GM12878 (cell line): ENCODE data around the gene SELENOW. TPM values are rescaled to one million over a fixed set of nuclear protein-coding genes. Genes with fewer than 3 reads are reported as not detected.

Source experiments
- CBFB ChIP-seq: IDR thresholded peaks from 2 replicates; pipeline ENCODE4 v1.6.1; 2016; ENCODE audit warnings: antibody characterized with exemption, low read depth
- CHD1 ChIP-seq: IDR thresholded peaks from 2 replicates; pipeline ENCODE4 v1.6.1; 2012; ENCODE audit warnings: low read depth, low read length, improper control_type of control experiment
- IRF4 ChIP-seq: IDR thresholded peaks from 2 replicates; pipeline ENCODE4 v1.6.1; 2011; ENCODE audit warnings: low read depth, low read length
- IRF5 ChIP-seq: fragments of 450-650 bp; IDR thresholded peaks from 2 replicates; pipeline ENCODE4 v1.6.1; 2017; ENCODE audit warnings: borderline replicate concordance
- JUNB ChIP-seq: IDR thresholded peaks from 2 replicates; pipeline ENCODE4 v1.6.1; 2016; ENCODE audit warnings: antibody characterized with exemption, mild to moderate bottlenecking
- MYC ChIP-seq: IDR thresholded peaks from 2 replicates; pipeline ENCODE4 v1.6.1; 2011; ENCODE audit warnings: mild to moderate bottlenecking, low read length, moderate library complexity, inconsistent platforms; ENCODE audit not compliant: insufficient read depth, insufficient replicate concordance, insufficient read length, severe bottlenecking
- NFIC ChIP-seq: IDR thresholded peaks from 2 replicates; pipeline ENCODE4 v1.6.1; 2012; ENCODE audit warnings: low read depth, mild to moderate bottlenecking, inconsistent platforms, low read length, moderate library complexity
- PAX5 ChIP-seq: IDR thresholded peaks from 2 replicates; pipeline ENCODE4 v1.6.1; 2011; ENCODE audit warnings: low read depth, low read length, borderline replicate concordance
- POLR2A ChIP-seq: IDR thresholded peaks from 2 replicates; pipeline ENCODE4 v1.6.1; 2011; ENCODE audit warnings: low read depth, mild to moderate bottlenecking, low read length
- POLR2AphosphoS2 ChIP-seq: IDR thresholded peaks from 2 replicates; pipeline ENCODE4 v1.6.1; 2011; ENCODE audit warnings: low read depth, mild to moderate bottlenecking, low read length, improper control_type of control experiment, moderate library complexity
- RFX5 ChIP-seq: IDR thresholded peaks from 2 replicates; pipeline ENCODE4 v1.6.1; 2011; ENCODE audit warnings: low read depth, low read length, improper control_type of control experiment
- SREBF2 ChIP-seq: IDR thresholded peaks from 2 replicates; pipeline ENCODE4 v1.6.1; 2012; ENCODE audit warnings: mild to moderate bottlenecking, low read length
- TAF1 ChIP-seq: IDR thresholded peaks from 2 replicates; pipeline ENCODE4 v1.6.1; 2011; ENCODE audit warnings: mild to moderate bottlenecking, low read depth, low read length, borderline replicate concordance
- WRNIP1 ChIP-seq: IDR thresholded peaks from 2 replicates; pipeline ENCODE4 v1.6.1; 2011; ENCODE audit warnings: low read depth, low read length, improper control_type of control experiment, borderline replicate concordance
- ZBTB40 ChIP-seq: fragments of 450-650 bp; IDR thresholded peaks from 2 replicates; pipeline ENCODE4 v1.6.1; 2016; ENCODE audit warnings: mild to moderate bottlenecking, moderate library complexity, borderline replicate concordance
- ZNF687 ChIP-seq: fragments of 450-650 bp; IDR thresholded peaks from 2 replicates; pipeline ENCODE4 v1.6.1; 2017; ENCODE audit warnings: mild to moderate bottlenecking, moderate library complexity
- polyA plus RNA-seq, 11 experiments: library from polyadenylated mRNA; depleted of rRNA in 4 of 11; unstranded in 6 of 11; stranded (reverse) in 5 of 11; fragments of >200 nt; fragmentation: Nextera tagmentation in 4 of 11; fragmentation: Illumina TruSeq in 1 of 11; extraction: Ambion mirVana in 4 of 11; extraction: Trizol in 1 of 11; gene quantifications; 1 replicate in 1 of 11; 2 replicates in 10 of 11; pipeline versions ENCODE4 v1.2.1 to v1.2.3, GENCODE V29; 2011 to 2016; ENCODE audit warnings: inconsistent platforms in 2 of 11, missing spikeins in 2 of 11, low read depth in 1 of 11
- total RNA-seq, 4 experiments: library from RNA; depleted of rRNA in 3 of 4; stranded (reverse); fragments of >200 nt in 3 of 4; fragmentation: Illumina TruSeq in 1 of 4; extraction: Trizol in 1 of 4; gene quantifications; 2 replicates each; pipeline versions ENCODE4 v1.2.1 to v1.2.3, GENCODE V29; 2013 to 2021

Gene SELENOW
- total and polyA plus RNA-seq, 10 of the 15 experiments (the other 5 are each of a cell fraction or from before 2014, with no cell fraction given): 53.3 to 186 (median 101) TPM

GRCh38 chr19:47778049-47778953 is at the start of gene SELENOW (continued):
- TF ChIP-seq ZNF687: peak; percentile 67
- peak; percentile 98 for TF ChIP-seq PAX5
- peak; percentile 98 for TF ChIP-seq CHD1
- TF ChIP-seq TAF1: peak; percentile 91
- TF ChIP-seq SREBF2: no peak
- no peak for TF ChIP-seq JUNB
- peak; percentile 29; the same call in 1 of the 2 replicates for TF ChIP-seq RFX5
- TF ChIP-seq POLR2A: peak; percentile 99
- no peak for TF ChIP-seq MYC
- peak; percentile 33; the same call in 1 of the 2 replicates for TF ChIP-seq ZBTB40
- TF ChIP-seq NFIC: peak; percentile 17; the same call in 1 of the 2 replicates
- TF ChIP-seq POLR2AphosphoS2: peak; percentile 96
- peak; percentile 61 for TF ChIP-seq CBFB
- no peak for TF ChIP-seq IRF5
- no peak for TF ChIP-seq IRF4
- no peak for TF ChIP-seq WRNIP1
